K562 (cell line): Measurements from ENCODE around the gene HES3. TPM values are rescaled to one million over a fixed set of nuclear protein-coding genes. Genes with fewer than 3 reads are reported as not detected.

Experiments used
- ATAC-seq: fragments of 200-7000 bp; cut with Tn5 transposase; 3 replicates; pipeline ENCODE4 v1.9.1; 2020; ENCODE audit warnings: moderate library complexity
- BruUV-seq: library from RNA; stranded (reverse); fragments of 400-500 nt; replicated peaks from 2 replicates; lab custom pipeline; 2021; lab: Mats Ljungman, UMichigan
- CTCF ChIA-PET: fragments of 300-600 bp; formaldehyde crosslinking; extraction: SDS; loops from one replicate; lab custom pipeline; 2021; ENCODE audit warnings: low intra/inter-chr PET ratio; lab: Yijun Ruan, JAX
- POLR2A ChIA-PET: fragments of 300-600, 350-650 bp; sonication (Branson Sonifier 250); formaldehyde crosslinking; extraction: SDS; loops from one replicate; lab custom pipeline; 2021; ENCODE audit warnings: antibody characterized with exemption, inconsistent platforms; lab: Yijun Ruan, JAX
- DNase-seq, 4 experiments: peaks; one replicate each; pipeline versions ENCODE4 v3.0.0 to v3.0.0-alpha.2; 2011 to 2018; ENCODE audit warnings: low spot score in 3 of 4, mixed read lengths in 3 of 4; ENCODE audit errors: extremely low read depth in 1 of 4
- FAIRE-seq: peaks from 2 replicates; lab custom pipeline; 2011; peaks lifted over from hg19 to GRCh38; lab: Jason Lieb, UNC
- H2AFZ ChIP-seq: 2 replicates; pipeline ENCODE4 v1.6.0; 2011; ENCODE audit warnings: low read depth, low read length, control low read depth, inconsistent platforms
- H3K27ac ChIP-seq: fragments of 200-600 bp; 3 replicates; pipeline ENCODE4 v1.8.0; 2011; ENCODE audit warnings: low read depth, mild to moderate bottlenecking, control low read depth, inconsistent platforms, low read length, moderate library complexity, mixed read lengths; ENCODE audit errors: extremely low read depth
- H3K27me3 ChIP-seq, 2 experiments: fragments of 300-600 bp in 1 of 2; 2 replicates in 1 of 2; 3 replicates in 1 of 2; pipeline versions ENCODE4 v1.6.0 to v1.8.0; 2011; ENCODE audit warnings: inconsistent platforms in 2 of 2, low read length in 2 of 2, mild to moderate bottlenecking in 1 of 2, mixed read lengths in 1 of 2, moderate library complexity in 1 of 2; ENCODE audit not compliant: control insufficient read depth in 2 of 2, insufficient read depth in 2 of 2
- H3K36me3 ChIP-seq: fragments of 300-600 bp; 3 replicates; pipeline ENCODE4 v1.8.0; 2011; ENCODE audit warnings: mild to moderate bottlenecking, low read length, inconsistent platforms; ENCODE audit not compliant: control insufficient read depth, insufficient read depth
- H3K4me1 ChIP-seq, 2 experiments: fragments of 200-600 bp in 1 of 2; replicated peaks in 1 of 2; 2 replicates in 1 of 2; 3 replicates in 1 of 2; pipeline versions ENCODE4 v1.5.1 to v1.8.0; 2011; ENCODE audit warnings: inconsistent platforms in 2 of 2, low read length in 2 of 2, mild to moderate bottlenecking in 1 of 2, mixed read lengths in 1 of 2, moderate library complexity in 1 of 2; ENCODE audit not compliant: control insufficient read depth in 2 of 2, insufficient read depth in 2 of 2
- H3K4me2 ChIP-seq: 2 replicates; pipeline ENCODE4 v1.6.1; 2011; ENCODE audit warnings: low read length, control low read depth, inconsistent platforms, mixed read lengths; ENCODE audit not compliant: insufficient read depth
- H3K4me3 ChIP-seq: fragments of 200-600 bp; sonication (generic), shearing (Covaris generic); 2 replicates; pipeline ENCODE4 v1.5.1; 2016; ENCODE audit warnings: control low read depth, inconsistent platforms
- H3K79me2 ChIP-seq: fragments of 200-600 bp; 3 replicates; pipeline ENCODE4 v1.8.0; 2011; ENCODE audit warnings: low read length, inconsistent platforms; ENCODE audit not compliant: control insufficient read depth, insufficient read depth
- H3K9ac ChIP-seq, 2 experiments: 2 replicates each; pipeline versions ENCODE4 v1.6.0 to v1.6.1; 2011; ENCODE audit warnings: low read depth in 2 of 2, low read length in 2 of 2, control low read depth in 1 of 2, inconsistent platforms in 1 of 2, mild to moderate bottlenecking in 1 of 2, mixed read lengths in 1 of 2; ENCODE audit not compliant: insufficient read depth in 1 of 2
- H3K9me1 ChIP-seq: one replicate; pipeline ENCODE4 v1.6.0; 2011; ENCODE audit warnings: inconsistent platforms, mild to moderate bottlenecking, low read length, moderate library complexity; ENCODE audit not compliant: control insufficient read depth, insufficient read depth
- H3K9me3 ChIP-seq: replicated peaks from 2 replicates; pipeline ENCODE4 v1.5.1; 2011; ENCODE audit warnings: low read depth, low read length, inconsistent platforms; ENCODE audit not compliant: control insufficient read depth, insufficient read depth
- H4K20me1 ChIP-seq: replicated peaks from 2 replicates; pipeline ENCODE4 v1.6.1; 2011; ENCODE audit warnings: low read length, inconsistent platforms, mixed read lengths; ENCODE audit not compliant: control insufficient read depth, insufficient read depth
- CBFA2T3 ChIP-seq: fragments of 450-650 bp; IDR thresholded peaks from 2 replicates; pipeline ENCODE4 v1.6.1; 2017
- CBX8 ChIP-seq: fragments of 200-600 bp; sonication (generic); IDR thresholded peaks from 2 replicates; pipeline ENCODE4 v1.6.1; 2012; ENCODE audit warnings: borderline replicate concordance, mixed run types, low read depth, mild to moderate bottlenecking, moderate library complexity, mixed read lengths, low read length, control low read depth, inconsistent platforms; ENCODE audit not compliant: poor library complexity, severe bottlenecking; ENCODE audit errors: extremely low read depth
- HMBOX1 ChIP-seq: sonication (generic); IDR thresholded peaks from 2 replicates; pipeline ENCODE4 v1.6.1; 2016
- MEIS2 ChIP-seq: fragments of 450-650 bp; IDR thresholded peaks from 2 replicates; pipeline ENCODE4 v1.6.1; 2014; ENCODE audit warnings: mild to moderate bottlenecking; ENCODE audit not compliant: partially characterized antibody
- MITF ChIP-seq: IDR thresholded peaks from 2 replicates; pipeline ENCODE4 v1.6.1; 2014; ENCODE audit warnings: antibody characterized with exemption
- PBX2 ChIP-seq, 2 experiments: IDR thresholded peaks in 1 of 2; conservative IDR thresholded peaks in 1 of 2; 2 replicates each; pipeline ENCODE4 v1.6.1; 2016; ENCODE audit warnings: low read depth in 2 of 2, mild to moderate bottlenecking in 1 of 2, missing compliant biosample characterization in 1 of 2, missing genetic modification characterization in 1 of 2, moderate library complexity in 1 of 2
- RNF219 ChIP-seq: fragments of 250-450 bp; sonication (Bioruptor Pico); IDR thresholded peaks from 2 replicates; pipeline ENCODE4 v1.5.0; 2022; ENCODE audit warnings: mild to moderate bottlenecking
- TARDBP ChIP-seq: fragments of 450-650 bp; IDR thresholded peaks from 2 replicates; pipeline ENCODE4 v1.6.1; 2016
- ZFP1 ChIP-seq: fragments of 450-650 bp; formaldehyde crosslinking; IDR thresholded peaks from 2 replicates; pipeline ENCODE4 v1.4.0; 2020; ENCODE audit warnings: mild to moderate bottlenecking, mixed read lengths
- ZNF41 ChIP-seq: fragments of 250-450 bp; sonication (Bioruptor Pico); conservative IDR thresholded peaks from 2 replicates; pipeline ENCODE4 v1.4.0; 2020; ENCODE audit warnings: mild to moderate bottlenecking
- WGBS: fragments of 100-300 bp; shearing (Covaris generic); methylation state at CpG from one replicate; pipeline ENCODE4 v1.1.6; 2016; ENCODE audit warnings: low coverage, mixed read lengths; ENCODE audit not compliant: insufficient coverage; ENCODE audit errors: missing lambda C conversion rate; 5-methylcytosine and 5-hydroxymethylcytosine counted together
- in situ Hi-C: fragments of 300-500 bp; cut with MboI; formaldehyde crosslinking; loops from 4 replicates; pipeline ENCODE4 v1.15.0; 2018; ENCODE audit warnings: inconsistent platforms, mixed read lengths
- intact Hi-C: fragments of 100-400 bp; cut with micrococcal nuclease; formaldehyde crosslinking; loops from 2 replicates; pipeline ENCODE4 v1.14.2; 2022
- polyA plus RNA-seq, 8 experiments: library from polyadenylated mRNA; depleted of rRNA in 4 of 8; stranded (reverse) in 5 of 8; unstranded in 3 of 8; fragments of >200 nt; fragmentation: Nextera tagmentation in 2 of 8; fragmentation: Illumina TruSeq in 1 of 8; extraction: Ambion mirVana in 2 of 8; extraction: Trizol in 1 of 8; gene quantifications; 2 replicates each; pipeline versions ENCODE4 v1.2.1 to v1.2.3, GENCODE V29; 2011 to 2014; ENCODE audit warnings: inconsistent platforms in 1 of 8, missing spikeins in 1 of 8
- total RNA-seq, 7 experiments: library from RNA; depleted of rRNA in 6 of 7; stranded (reverse); fragments of >200 nt in 6 of 7; fragmentation: Illumina TruSeq in 2 of 7; extraction: Trizol in 2 of 7; gene quantifications; 2 replicates each; pipeline versions ENCODE4 v1.2.1 to v1.2.3, GENCODE V29; 2011 to 2021; ENCODE audit warnings: low replicate concordance in 1 of 7

Gene HES3
- total and polyA plus RNA-seq, 9 of the 15 experiments (the other 6 are each of a cell fraction or from before 2014, with no cell fraction given) = not detected

GRCh38 chr1:6211731-6212130 lies 32.2 kb upstream of the HES3 start (continued):
- TF ChIP-seq RNF219 (no peak), ZFP1 (CRISPR knock-in tag) (no peak)

- TSS peak; percentile 12 for BruUV-seq
- Histone ChIP-seq H4K20me1 (no peaks in the 10 kb centered on the region), H3K27ac (no peak overlapping the region), H2AFZ (no peak overlapping the region), H3K4me1 (peaks cover 0 to 47% of the 10 kb centered on the region in 2 experiments; a peak in 3 of 5 replicates), H3K4me2 (no peak overlapping the region), H3K9me1 (peaks cover 4% of the 10 kb centered on the region), H3K4me3 (no peak overlapping the region), H3K79me2 (peaks cover 30% of the 10 kb centered on the region), H3K9me3 (no peaks in the 10 kb centered on the region), H3K9ac (peak overlapping the region in 1 of 2 experiments; percentile 59; a peak in 1 of 4 replicates), H3K36me3 (peaks cover 64% of the 10 kb centered on the region; the same call in 2 of the 3 replicates), H3K27me3 (no peaks in the 10 kb centered on the region)
- POLR2A ChIA-PET = interaction anchor here (0.6 to 1.5 kb wide), 6 partner anchors 8 to 127 kb away, joined by 3 to 8 read pairs (median 4); partner anchors contain the start of gene RPL22
- WGBS = 75% methylated on average over 19 of the region's 20 CpGs
- DNase-seq = no peak
- in situ Hi-C loops = no loop called here
- intact Hi-C loops = no loop called here
- FAIRE-seq = no peak
- CTCF ChIA-PET = no interaction called here
- no peak for ATAC-seq
- TF ChIP-seq MITF (no peak), MEIS2 (peak; percentile 66), ZNF41 (CRISPR knock-in tag) (no peak), CBFA2T3 (no peak), TARDBP (no peak), CBX8 (no peak), HMBOX1 (peak; percentile 82), PBX2 (CRISPR knock-in tag; IDR thresholded peaks at IDR 0.05; ENCODE audit: low read depth) (no peak), PBX2 (tag; conservative IDR thresholded peaks at IDR 0.05; ENCODE audit: low read depth) (peak; percentile 87)
These were observed 31.6 kb upstream of the HES3 start for GRCh38 chr1:6212193-6212959.
